HT-29 (cell line): ENCODE results near the gene DPH1. TPM values are rescaled to one million over a fixed set of nuclear protein-coding genes. Genes with fewer than 3 reads are reported as not detected.

Source experiments
- DNase-seq: peaks from one replicate; pipeline ENCODE4 v3.0.0-alpha.2; 2015; ENCODE audit warnings: low spot score
- total RNA-seq: library from RNA; depleted of rRNA; stranded (reverse); fragments of >200 nt; shearing (Covaris generic); gene quantifications from 2 replicates; pipeline ENCODE4 v1.2.3, GENCODE V29; 2014

DPH1 gene
- total RNA-seq, 1 experiment from 2014 or later, result 38.5 TPM

DNA sequence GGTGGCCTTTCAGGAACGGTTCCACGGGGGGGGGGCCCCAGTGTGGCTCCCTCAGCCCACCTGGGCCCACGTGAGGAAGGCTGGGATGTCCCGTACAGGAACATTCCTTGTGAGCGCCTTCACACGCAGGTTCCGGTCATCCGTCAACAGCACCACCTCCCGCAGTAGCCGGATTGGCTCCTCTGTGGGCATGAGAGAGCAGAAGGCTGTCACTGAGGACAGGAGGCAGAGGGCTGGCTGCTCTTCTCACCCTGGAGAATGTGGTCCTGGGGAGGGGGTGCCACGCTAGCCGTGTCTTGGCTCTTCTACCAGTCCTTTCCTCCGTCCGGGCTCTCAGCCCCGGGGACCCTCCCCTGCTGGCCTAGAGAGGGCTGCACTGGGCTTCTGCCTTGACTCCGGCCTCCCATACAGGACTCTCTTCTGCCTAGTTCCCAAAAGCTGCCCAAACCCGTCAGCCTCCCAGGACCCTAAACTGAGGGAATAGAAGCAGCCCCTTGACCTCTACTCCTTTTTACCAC is 31.5 kb downstream of the DPH1 start:
- no peak for DNase-seq

DNA sequence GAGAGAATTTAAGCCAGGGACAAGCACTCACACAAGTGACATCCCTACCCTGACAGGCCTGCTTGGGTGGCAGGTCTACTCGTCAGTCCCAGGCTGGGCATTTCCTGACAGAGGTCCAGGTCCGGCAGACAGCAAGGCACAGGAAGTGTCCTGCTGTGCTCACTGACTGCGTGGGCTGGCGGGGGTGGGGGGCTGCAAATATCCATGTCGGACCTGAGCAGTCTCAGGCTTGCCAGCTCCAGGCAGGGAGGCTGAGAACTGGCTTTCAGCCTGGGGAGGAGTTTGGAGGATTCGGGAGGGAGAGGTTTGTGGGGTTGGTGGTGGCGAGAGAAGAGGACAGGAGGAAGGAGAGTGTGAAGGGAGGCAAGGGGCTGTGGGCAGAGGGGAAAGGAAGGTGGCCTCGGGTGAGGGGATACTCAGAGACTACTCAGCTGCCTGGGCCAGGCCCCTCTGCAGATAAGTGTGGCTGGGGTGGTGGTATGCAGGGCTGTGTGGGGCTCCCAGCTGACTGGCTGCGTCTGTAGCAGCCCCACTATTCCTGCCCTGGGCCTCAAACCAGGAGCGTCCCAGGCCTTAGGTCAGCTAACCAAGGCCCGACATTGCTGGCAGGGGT is 32.7 kb downstream of the DPH1 start:
- no peak for DNase-seq

DNA sequence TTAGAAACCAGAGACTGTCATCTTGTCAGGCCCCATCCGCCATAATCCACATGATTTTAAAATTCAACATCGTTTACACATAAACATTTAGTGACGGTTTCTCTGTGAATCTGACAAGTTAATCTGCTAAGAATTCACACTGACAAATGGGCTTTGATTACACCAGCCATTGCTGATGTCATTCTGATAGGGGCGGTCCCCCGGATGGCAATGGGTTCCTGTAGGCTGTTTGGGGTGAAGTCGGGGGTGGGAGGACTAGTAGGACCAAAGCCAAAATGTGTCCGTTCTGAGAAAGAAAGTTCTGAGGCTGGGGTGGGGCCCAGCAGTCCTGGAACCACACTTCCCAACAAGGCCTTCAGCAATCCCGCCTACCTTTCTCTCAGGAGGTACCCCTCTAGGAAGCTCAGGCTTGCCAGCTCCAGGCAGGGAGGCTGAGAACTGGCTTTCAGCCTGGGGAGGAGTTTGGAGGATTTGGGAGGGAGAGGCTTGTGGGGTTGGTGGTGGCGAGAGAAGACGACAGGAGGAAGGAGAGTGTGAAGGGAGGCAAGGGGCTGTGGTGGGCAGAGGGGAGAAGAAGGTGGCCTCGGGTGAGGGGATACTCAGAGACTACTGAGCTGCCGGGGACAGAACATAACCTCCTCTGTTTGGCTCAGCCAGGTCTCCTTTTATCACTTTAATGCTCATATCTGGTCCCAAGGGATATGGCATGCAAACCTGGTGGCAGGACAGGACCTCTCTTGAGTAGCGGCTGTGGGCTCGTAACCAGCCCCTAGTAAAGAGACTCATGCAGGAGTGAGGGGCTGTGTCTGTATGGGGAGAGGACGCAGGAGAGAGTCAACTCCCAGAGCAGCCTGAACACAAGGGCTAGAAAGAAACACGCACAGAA is 33.6 kb downstream of the DPH1 start:
- no peak for DNase-seq

DNA sequence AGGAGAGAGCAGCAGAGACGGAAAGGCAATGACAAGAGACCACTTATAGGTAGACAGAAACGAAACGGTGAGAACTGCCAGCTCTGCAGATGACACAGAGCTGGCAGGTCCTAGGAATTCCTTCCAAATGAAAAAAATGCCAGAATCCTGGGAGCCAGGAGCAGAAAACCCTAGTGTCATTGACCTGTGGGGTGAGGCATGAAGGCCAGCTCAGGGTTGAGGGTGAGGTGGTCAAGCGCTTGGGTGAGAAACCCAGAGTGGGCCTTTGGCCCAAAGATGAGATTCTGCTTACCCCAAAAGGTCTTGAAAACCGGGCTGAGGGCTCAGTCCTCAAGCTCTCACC is 34.2 kb downstream of the DPH1 start:
- no peak for DNase-seq

DNA sequence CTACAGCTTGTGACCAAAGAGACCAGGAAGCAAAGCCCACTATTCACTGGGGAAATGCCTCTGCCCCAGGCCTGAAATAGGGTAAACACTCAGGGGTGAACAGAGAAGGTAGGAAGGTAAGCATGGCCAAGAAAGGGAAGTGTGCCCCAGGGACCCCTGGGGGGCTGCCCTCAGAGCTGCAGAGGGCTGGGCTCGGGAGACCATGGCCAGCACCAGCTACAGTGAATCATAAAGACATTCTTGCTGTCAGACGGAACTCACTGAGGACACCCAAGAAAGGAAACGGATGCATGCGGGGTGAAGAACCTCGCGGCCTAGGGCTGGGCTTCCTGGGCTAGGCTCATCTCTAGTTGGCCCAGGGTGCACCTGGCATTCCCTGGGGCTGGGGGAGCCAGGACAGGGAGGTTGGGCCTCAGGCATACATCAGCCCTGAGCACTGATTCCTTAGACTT is 34.6 kb downstream of the DPH1 start:
- DNase-seq, result no peak

DNA sequence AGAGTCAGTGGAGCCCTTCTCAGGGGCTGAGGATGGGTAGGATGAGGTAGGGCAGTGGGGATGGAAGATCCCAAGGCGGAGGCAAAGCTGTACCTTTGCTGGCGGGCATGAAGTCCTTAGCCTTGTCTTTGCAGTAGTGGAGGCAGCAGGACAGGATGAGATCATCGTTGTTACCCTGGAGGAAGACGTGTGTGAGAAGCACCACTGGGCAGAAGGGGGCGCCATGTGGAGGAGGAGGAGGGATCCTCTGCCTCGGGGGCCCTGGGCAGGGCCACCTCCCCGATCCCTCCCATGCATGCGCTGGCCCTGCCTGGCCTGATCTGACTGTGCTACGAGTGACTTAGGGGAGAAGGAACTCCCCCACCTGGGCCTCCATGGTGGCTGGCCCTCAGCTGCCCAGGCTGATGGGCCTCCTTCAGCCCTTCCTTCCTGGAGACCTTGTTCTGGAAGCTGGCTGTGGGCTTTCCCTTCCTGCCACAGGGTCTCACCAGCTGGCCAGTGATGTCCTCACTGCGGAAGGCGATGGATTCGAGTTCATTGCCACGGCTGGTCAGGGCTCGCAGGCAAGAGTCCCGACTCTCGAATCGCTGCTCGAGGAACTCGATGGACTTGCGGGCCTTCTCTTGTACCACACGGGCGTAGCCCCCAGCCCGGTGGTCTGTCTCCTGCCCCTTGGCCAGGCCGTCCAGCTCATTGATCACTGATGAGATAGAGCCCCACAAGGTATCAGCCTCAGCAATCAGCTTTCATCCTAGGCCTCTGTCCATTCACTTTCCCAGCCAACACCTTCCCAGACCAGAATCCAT is 35.2 kb downstream of the DPH1 start:
- DNase-seq, result no peak

DNA sequence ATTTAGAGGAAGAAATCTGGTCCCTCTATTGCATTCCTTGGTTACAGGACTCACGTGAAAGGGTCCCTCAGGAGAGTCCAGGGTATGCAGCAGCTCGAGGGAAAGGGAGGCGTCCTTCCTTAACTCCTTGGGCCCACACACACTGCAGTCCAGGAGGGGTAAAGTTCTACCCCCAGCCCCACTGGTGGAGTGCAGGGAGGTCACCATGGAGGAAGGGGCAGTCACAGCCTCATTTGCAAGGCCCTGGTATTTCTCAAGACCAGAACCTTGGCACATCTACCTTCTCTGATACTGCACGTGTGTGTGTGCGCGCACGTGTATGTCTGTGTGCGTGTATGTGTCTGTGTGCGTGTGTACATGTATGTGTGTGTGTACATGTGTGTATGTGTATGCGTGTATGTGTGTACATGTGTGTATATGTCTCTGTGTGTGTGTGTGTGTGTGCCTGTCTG is 36.0 kb downstream of the DPH1 start:
- DNase-seq, result no peak

DNA sequence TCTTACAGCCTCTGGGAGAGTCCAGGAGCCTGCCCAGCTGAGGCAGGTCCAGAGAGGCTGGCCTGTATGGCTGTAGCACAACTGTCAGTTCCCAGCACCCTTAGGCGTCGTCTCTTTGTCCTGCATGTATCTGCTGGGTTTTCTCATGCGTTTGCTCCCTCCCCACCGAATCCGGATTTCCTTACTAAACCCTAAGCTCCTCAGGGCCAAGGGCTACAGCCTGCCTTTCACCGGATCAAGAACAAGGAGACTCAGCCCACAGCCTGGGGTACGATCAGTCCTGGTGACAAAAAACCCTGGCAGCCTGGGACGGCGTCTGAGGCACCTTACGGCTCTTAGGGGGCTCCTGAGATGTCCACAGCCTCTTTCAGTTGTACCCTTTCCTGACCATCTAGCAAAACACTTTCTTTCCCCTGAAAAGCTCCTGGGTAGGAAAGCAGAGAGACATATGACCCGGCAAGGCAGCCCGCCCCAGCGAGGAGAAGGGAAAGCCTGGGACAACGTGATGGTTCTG is 37.2 kb downstream of the DPH1 start:
- no peak for DNase-seq

DNA sequence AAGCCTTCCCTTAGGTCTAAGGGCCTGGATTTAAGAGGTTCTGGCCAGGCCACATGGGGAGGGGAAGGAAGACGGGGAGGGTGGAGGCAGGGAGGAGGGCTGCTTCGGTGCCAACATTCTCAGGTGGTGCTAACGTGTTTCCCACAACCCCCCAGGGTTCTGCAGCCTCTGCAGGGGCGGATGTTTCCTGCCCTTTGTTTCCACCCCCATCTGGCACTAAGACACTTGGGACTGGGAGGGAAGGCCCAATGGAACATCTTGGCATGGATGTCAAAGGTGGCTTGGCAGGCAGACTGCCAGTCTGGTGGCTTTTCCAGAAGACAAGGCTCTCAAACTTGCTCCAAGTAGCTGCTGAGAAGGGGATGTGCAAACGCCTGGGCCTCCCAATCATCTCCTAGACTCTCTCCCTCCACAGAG is 37.7 kb downstream of the DPH1 start:
- peak; percentile 16 for DNase-seq

DNA sequence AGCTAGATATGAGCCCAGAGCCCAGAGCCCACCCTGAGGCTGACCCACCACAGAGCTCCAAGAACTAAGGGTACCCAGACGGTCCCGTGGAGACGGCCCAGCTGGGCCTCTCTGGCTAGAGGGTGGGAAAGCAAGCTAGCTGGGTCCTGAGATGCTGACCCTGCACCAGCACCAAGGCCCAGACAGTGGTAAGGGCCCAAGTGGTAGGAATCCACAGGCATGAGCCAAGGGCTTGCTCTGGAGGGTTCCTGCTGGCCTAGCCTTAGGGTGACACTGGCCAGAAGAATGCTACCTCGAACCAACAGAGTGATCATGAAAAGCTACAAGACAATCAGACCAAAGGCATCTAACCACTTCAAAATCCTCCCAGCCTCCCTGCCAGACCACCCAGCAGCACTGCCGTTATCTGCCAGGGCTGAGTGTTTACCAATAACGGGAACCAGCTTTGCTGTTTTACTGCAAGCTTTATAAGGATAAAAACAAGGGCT is 38.1 kb downstream of the DPH1 start:
- no peak for DNase-seq

DNA sequence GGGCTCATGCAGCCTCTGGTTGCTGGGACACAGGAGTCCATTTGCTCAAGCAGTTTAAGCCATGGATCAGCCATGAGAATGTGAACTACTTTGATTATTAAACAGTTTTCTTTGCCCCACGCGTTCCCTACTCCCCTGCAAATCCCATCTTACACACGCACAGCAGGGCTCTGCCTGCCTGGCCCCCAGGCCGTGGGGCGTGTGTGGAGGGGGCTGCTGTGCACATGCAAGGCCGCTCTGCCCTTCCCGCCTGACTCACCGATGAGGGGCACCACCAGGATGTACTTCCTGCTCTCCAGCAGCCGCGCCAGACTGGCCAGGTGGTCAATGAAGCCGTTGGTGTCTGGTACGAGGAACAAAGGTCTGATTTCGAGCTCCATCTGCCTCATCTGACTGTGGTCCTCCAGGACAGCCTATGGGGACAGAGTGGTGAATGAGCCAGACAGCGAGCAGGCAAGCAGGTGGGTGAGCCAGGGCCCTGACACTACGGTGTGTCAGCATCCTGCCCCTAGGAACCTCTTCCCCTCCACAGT is 38.6 kb downstream of the DPH1 start:
- DNase-seq, result no peak

DNA sequence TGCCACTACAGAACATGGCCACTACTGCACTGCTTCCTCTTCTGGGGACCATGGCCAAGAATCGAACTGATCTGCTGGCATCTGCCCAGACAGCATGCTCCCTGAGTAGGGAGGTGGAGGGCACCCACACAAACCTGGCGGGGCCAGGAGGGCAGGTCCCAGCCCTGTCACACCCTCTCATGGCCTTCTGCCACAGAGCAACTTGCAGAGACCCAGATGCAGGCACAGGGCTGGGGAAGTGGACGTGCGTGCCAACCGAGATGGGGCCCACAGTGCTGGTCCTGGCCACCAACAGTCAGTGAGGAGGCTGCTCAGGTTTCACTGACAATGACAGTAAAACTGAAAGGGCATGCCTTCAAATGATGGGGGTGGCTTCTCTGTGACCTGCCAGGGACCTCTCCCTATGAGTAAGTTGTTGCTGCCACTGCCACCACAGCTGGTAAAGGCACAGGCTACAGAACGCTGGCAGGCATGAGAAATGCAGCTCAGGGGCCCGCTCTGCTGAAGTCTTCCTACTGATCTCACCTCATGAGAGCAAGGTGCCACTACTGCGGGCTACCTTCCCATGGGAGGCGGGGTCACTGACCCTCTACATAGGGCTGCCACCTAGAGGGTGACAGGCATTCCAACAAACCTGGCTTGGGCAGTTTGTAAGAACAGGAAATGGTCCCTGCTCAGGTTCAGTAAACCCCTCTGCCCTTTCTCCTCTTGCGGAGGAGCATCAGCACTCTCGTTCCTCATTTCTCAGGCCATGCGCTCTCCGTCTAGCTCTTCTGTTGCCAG is 40.5 kb downstream of the DPH1 start:
- DNase-seq, result no peak

DNA sequence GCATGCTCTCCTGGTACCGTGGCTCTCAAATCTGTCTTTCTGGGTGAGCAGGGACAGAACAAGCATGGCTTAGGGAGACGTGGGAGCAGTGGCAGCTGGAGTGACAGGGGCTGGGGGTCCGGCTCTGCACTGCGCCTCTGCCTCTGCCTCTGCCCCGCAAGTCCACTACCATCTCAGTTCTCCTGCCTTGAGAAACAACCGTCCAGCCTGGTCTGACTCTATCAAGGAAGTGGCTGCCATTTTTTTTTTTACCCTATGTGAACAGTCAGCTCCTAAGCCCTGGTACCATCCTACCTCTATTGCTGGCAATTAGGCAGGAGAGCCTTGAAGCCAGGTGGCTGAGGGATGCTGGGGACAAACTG is 41.1 kb downstream of the DPH1 start:
- no peak for DNase-seq

DNA sequence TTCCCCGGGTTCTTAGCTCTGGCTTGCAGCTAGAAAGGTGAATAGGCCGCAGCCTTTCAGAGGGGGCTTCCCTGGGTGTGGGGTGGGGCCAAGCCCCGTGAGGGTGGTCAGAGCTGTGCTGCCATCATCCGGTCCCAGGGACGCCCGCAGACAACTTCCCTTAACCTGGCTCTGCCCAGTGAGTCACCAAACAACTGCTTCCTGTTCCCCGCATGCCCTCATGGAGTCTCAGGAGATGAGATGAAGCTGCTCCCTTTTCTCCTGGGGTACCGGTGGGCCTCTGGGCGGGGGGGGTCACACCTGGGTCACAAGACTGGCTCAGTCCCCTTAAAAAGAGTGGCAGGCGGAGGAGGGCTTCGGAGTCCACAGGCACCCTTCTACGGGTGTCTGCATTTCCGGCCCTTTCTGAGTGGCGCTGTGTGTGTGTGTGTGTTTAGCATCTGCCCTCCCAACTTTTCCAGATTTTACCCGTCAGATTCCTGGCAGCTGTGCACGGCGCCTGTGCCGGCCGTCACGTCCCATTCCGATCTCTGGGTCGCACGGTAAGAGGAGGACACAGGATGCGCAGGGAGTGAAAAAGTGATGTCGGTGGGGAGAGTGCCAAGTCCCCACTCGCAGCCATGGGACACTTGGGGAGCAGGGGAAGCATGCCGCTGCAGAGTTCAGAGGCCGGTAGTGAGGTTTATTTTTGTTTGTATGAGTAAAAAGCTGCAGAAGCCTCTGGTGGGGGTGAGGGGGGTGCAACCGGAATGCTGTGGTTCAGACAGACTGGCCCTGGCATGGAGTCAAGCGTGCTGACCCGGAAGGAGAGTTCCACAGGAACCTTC is 41.7 kb downstream of the DPH1 start:
- DNase-seq, result no peak

DNA sequence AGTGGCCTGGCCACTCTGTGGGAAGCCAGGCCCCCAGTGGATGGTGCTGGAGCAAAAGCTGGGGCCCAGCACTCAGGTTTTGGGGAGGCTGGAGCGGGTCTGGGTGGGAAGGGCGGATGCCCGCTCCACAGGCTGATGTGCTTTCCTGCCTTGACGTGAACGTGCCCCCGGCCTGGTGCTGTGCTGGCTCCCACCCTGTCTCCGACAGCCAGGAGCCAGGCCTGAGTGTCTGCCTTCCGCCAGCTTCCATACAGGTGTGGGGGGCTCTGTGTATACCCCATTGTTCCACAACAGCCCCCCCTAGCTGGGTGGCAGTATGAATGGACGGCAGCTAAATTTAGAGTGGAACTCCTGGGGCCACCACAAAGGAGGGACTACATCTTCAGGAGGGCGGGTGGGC is 45.0 kb downstream of the DPH1 start:
- no peak for DNase-seq

DNA sequence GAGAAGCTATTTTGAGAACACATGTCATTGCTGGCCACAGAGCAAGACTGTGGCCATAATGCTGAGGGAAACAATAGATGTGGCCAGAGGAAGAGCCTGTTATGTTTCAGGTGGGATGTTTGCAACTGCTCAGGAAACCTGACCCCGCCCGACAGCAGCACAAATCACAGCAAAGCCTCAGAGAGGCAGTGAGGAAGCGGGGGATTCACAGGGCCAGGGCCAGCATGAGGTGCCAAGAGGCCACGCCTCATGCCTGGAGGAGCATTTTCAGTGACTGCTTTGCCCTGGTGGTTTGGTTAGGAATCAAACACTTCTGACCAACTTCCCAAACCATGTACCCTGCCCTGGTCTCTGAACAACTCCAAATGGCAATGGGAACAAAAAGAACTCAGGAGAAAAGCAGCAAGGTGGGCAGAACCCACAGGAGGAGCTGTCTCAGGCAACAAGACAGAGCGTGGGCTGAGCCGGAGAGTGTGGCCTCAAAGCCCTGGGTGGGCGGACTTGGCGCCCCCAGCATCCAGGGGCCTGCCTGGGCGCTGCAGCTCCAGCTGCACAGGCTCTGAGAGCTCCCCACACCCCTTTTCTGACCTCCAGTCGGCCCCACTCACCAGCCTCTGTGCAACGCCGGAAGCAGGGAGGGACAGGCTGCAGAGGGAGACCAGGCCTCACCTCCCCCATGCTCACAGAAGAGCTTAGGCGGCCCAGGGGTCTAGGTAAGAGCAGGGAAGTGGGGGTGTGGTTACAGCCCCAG is 45.6 kb downstream of the DPH1 start:
- no peak for DNase-seq

DNA sequence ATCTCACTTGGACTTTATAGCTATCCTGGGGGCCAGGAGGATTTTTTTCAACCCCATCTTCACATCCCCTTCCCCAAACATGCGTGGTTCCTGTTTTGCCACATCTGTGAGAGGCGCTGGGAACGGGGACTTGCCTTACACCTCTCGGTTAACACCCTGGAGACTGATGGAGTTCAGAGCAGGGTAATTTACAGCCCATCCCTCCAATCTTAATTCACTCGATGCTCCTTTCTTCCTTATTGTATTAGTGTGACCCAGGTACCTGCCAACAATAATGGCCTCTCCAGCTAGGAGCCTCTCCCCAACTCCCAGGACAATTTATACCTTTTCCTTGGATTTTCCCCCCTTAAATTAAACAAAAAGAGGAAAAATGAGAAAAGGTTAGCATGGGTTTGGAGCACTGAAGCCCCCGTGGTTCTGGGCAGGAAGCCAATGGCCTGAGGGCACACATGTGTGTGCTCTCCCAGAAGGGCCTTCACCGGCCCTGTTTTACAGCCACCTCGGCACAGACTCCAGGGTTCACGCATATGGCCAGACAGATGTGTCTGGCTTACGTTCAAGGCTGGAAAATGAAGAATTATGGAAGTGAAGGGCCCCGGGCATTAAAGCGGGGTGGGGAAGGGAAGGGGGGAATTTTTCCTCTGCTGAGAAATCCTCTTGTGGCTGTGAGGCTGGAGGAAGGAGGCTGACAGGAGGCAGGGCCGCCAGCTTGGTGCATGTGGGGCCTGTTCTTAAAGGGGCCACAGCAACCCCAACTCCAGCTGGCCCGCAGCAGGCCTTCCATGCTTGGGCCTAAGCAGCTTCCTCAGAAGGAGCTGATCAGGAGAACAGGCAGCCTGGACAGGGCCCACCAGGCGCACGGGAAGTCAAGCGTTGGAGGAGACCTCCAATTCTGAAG is 46.4 kb downstream of the DPH1 start:
- no peak for DNase-seq

DNA sequence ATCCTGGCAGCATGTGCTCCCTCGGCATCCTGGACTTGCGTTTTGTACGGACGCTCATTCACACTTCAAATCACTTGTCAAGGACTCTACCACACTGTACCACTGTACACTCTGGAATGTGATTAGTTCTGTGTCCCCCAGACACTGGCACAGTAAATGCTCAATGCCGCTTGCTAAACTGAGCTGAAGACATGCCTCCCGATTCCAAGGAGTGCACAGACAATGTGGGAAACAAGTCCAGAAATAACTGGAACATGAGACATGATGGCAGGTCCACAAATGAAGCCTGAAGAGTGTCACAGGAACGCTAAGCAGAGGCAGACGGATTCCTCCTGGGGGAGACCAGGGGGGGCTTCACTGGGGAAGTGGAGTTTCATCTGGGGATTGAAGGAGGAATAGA is 47.1 kb downstream of the DPH1 start:
- no peak for DNase-seq
